ENCODE results near the gene RAB3C. TPM values are rescaled to one million over a fixed set of nuclear protein-coding genes. Genes with fewer than 3 reads are reported as not detected.

Gene RAB3C
- total RNA-seq, 6 experiments from 2014 or later, result not detected

DNA sequence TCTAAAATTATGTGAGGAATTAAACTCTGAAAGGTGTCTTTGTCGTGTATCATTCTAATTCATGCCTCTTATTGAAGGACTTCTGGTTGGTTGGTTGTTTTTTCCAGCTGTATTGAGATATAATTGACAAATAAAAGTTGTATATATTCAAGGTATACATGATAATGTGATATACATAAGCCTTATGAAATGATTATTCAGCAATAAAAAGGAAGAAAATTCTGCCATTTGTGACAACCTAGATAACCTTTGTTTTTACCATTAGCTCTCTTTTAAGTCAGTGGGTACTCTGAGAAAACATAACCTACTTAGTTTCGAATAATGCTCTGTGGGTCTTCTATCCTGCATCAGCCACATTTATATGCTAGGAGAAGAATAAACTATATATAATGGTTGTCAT lies 89.6 kb downstream of the RAB3C start:
- no peaks in the 10 kb centered on the region for H3K27me3 Mint-ChIP-seq (ENCODE audit: insufficient read depth)
- DNase-seq, result no peak
- no peak for TF ChIP-seq CTCF (IDR thresholded peaks at IDR 0.05)
- peaks cover 29% of the 10 kb centered on the region for H3K9me3 Mint-ChIP-seq
- no peaks in the 10 kb centered on the region for H3K36me3 Mint-ChIP-seq (ENCODE audit: low read depth)
- H3K4me1 Mint-ChIP-seq (ENCODE audit: low read depth), result no peaks in the 10 kb centered on the region
- no peak overlapping the region for H3K27ac Mint-ChIP-seq
- no peak overlapping the region for H3K4me3 Mint-ChIP-seq

- no peaks in the 10 kb centered on the region for H3K4me1 Mint-ChIP-seq (ENCODE audit: low read depth)
- H3K27ac Mint-ChIP-seq, result no peak overlapping the region
- H3K9me3 Mint-ChIP-seq, result peaks cover 29% of the 10 kb centered on the region
- H3K4me3 Mint-ChIP-seq, result no peak overlapping the region
- H3K27me3 Mint-ChIP-seq (ENCODE audit: insufficient read depth), result no peaks in the 10 kb centered on the region
- TF ChIP-seq CTCF (IDR thresholded peaks at IDR 0.05), result no peak
- DNase-seq, result no peak
- no peaks in the 10 kb centered on the region for H3K36me3 Mint-ChIP-seq (ENCODE audit: low read depth)
Measured at GRCh38 chr5:58674070-58674469, 91.2 kb downstream of the RAB3C start.

DNA sequence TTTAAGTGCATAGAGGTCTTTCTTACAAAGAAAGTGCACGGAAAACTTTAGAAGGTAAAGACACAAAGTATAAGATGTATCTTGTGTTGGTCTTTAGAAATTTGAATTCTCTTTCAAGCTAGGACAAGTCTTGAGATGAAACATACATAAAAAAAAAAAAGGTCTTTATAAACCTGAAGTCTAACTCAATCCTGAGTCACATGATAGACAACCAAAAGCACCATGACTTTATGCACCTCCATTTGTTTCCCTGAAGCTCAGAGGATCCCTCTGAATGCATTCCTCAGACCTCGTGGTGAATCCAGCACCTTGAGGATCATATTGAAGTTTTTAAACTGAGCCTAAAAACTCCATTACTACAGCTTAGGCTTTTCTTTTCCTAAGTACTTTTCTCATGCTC lies 91.8 kb downstream of the RAB3C start:
- Mint-ChIP-seq H3K4me1 (ENCODE audit: low read depth) (no peaks in the 10 kb centered on the region), H3K4me3 (no peak overlapping the region), H3K27ac (no peak overlapping the region), H3K9me3 (peaks cover 32% of the 10 kb centered on the region), H3K27me3 (ENCODE audit: insufficient read depth) (no peaks in the 10 kb centered on the region), H3K36me3 (ENCODE audit: low read depth) (no peaks in the 10 kb centered on the region)
- no peak for DNase-seq
- TF ChIP-seq CTCF (IDR thresholded peaks at IDR 0.05), result no peak

- Mint-ChIP-seq H3K27ac (no peak overlapping the region), H3K4me3 (no peak overlapping the region), H3K9me3 (peaks cover 31% of the 10 kb centered on the region), H3K4me1 (ENCODE audit: low read depth) (no peaks in the 10 kb centered on the region), H3K36me3 (ENCODE audit: low read depth) (no peaks in the 10 kb centered on the region), H3K27me3 (ENCODE audit: insufficient read depth) (no peaks in the 10 kb centered on the region)
- no peak for DNase-seq
- TF ChIP-seq CTCF (IDR thresholded peaks at IDR 0.05), result no peak
Measured at GRCh38 chr5:58675341-58675740, 92.5 kb downstream of the RAB3C start.

- H3K27me3 Mint-ChIP-seq (ENCODE audit: insufficient read depth), result no peaks in the 10 kb centered on the region
- H3K27ac Mint-ChIP-seq, result no peak overlapping the region
Measured at GRCh38 chr5:58677650-58678049, 94.8 kb downstream of the RAB3C start.

More at GRCh38 chr5:58677650-58678049, 94.8 kb downstream of the RAB3C start:
- peaks cover 37% of the 10 kb centered on the region for H3K9me3 Mint-ChIP-seq
- no peak for DNase-seq
- no peak for TF ChIP-seq CTCF (IDR thresholded peaks at IDR 0.05)
- H3K4me1 Mint-ChIP-seq (ENCODE audit: low read depth), result no peaks in the 10 kb centered on the region
- H3K36me3 Mint-ChIP-seq (ENCODE audit: low read depth), result no peaks in the 10 kb centered on the region
- no peak overlapping the region for H3K4me3 Mint-ChIP-seq

Measured in HFFc6 (cell line).